Sigmoid colon (tissue), 7 donors: ENCODE measurements around the gene PTPRH. TPM values are rescaled to one million over a fixed set of nuclear protein-coding genes. Genes with fewer than 3 reads are reported as not detected.

ENCODE experiments used
- DNase-seq: peaks from one replicate; pipeline ENCODE4 v3.0.0-alpha.2; 2019
- H3K27ac ChIP-seq, 4 donors: fragments of 200-600 bp; sonication (generic); one replicate each; pipeline ENCODE4 v1.5.1; 2016 to 2019; ENCODE audit warnings: mild to moderate bottlenecking in 1 of 4
- H3K27me3 ChIP-seq, 3 donors: fragments of 200-600 bp; sonication (generic); one replicate each; pipeline ENCODE4 v1.5.1; 2019; ENCODE audit warnings: mild to moderate bottlenecking in 1 of 3
- H3K36me3 ChIP-seq, 4 donors: fragments of 200-600 bp; sonication (generic); one replicate each; pipeline ENCODE4 v1.5.1; 2016 to 2019
- H3K4me1 ChIP-seq, 4 donors: fragments of 200-600 bp; sonication (generic); one replicate each; pipeline ENCODE4 v1.5.1; 2017 to 2019
- H3K4me3 ChIP-seq, 4 donors: fragments of 200-600 bp; sonication (generic); one replicate each; pipeline ENCODE4 v1.5.1; 2017 to 2019; ENCODE audit warnings: mild to moderate bottlenecking in 2 of 4, moderate library complexity in 1 of 4
- H3K9me3 ChIP-seq, 4 donors: fragments of 200-600 bp in 3 of 4; sonication (generic) in 3 of 4; one replicate each; pipeline versions ENCODE4 v1.5.1 to v1.6.1; 2013 to 2019
- CTCF ChIP-seq, 4 experiments: fragments of 450-650 bp in 3 of 4; fragments of 200-600 bp in 1 of 4; IDR thresholded peaks; one replicate each; pipeline ENCODE4 v1.5.1; 2016 to 2019; ENCODE audit warnings: antibody characterized with exemption in 4 of 4, mild to moderate bottlenecking in 3 of 4, moderate library complexity in 2 of 4
- EP300 ChIP-seq, 4 donors: sonication (generic); formaldehyde crosslinking; IDR thresholded peaks; one replicate each; pipeline ENCODE4 v1.6.1; 2017; ENCODE audit warnings: antibody characterized with exemption in 4 of 4
- POLR2A ChIP-seq, 2 donors: fragments of 450-650 bp; IDR thresholded peaks; one replicate each; pipeline ENCODE4 v1.6.1; 2016; ENCODE audit warnings: antibody characterized with exemption in 2 of 2, mild to moderate bottlenecking in 2 of 2, moderate library complexity in 2 of 2
- POLR2AphosphoS5 ChIP-seq, 4 donors: sonication (generic); formaldehyde crosslinking; IDR thresholded peaks; one replicate each; pipeline ENCODE4 v1.6.1; 2017; ENCODE audit warnings: antibody characterized with exemption in 4 of 4
- WGBS, 2 donors: extraction: QIAGEN DNeasy Blood & Tissue Kit; methylation state at CpG; one replicate each; pipeline ENCODE4 v1.1.7; 2013; 5-methylcytosine and 5-hydroxymethylcytosine counted together
- intact Hi-C: fragments of 100-400 bp; cut with DNase I; formaldehyde crosslinking; loops from one replicate; pipeline ENCODE4 v1.15.1; 2023
- polyA plus RNA-seq, 3 donors: library from polyadenylated mRNA; stranded (reverse); fragments of 200-250 nt; gene quantifications; one replicate each; pipeline ENCODE4 v1.2.3, GENCODE V29; 2013
- total RNA-seq, 4 donors: library from RNA; depleted of rRNA; stranded (reverse); fragments of >200 nt; gene quantifications; one replicate each; pipeline ENCODE4 v1.1.0, GENCODE V29; 2016
- donor health status: healthy with polysubstance abuse.
- donor health status: Bipolar disorder and iron deficiency.
- donor health status: healthy.

Gene PTPRH
- total and polyA plus RNA-seq, 7 donors = 0.95 to 61.3 (median 4.3) TPM

DNA sequence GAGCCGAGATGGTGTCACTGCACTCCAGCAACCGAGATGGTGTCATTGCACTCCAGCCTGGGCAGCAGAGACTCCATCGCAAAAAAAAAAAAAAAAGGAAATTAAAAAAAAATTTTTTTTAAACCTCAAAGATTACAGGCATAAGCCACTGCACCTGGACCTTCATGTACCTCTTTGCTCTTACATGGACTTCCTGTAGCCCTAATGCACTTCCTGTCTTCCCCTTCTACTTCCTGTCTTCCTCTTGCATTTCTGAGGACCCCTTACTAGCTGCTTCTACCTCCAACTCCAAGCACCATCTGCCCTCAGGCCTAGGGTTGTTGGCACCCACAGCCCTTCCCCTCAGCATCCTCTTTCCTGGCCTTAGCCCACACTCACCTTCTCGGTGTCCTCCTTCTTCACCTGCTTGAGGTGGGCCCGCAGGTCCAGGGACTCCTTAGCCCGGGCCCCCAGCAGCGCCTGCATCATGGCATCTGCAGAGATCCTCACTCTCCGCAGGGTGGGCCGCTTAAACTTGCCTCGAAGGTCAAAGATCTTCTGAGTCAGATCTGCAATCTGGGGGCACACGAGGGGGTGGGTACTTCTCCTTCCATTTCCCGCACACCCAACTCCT lies 55.5 kb downstream of the PTPRH start:
- H3K9me3 ChIP-seq = no peaks in the 10 kb centered on the region
- H3K27me3 ChIP-seq = peaks cover 14 to 90% (median 70%) of the 10 kb centered on the region in 3 donors
- intact Hi-C loops = no loop called here

GRCh38 chr19:55152017-55152416 lies 57.3 kb downstream of the PTPRH start:
- no peak for DNase-seq
- intact Hi-C loops = no loop called here
- H3K27me3 ChIP-seq = peaks cover 10 to 90% (median 70%) of the 10 kb centered on the region in 3 donors
- H3K36me3 ChIP-seq = no peaks in the 10 kb centered on the region
- peaks cover 0 to 11% (median 5%) of the 10 kb centered on the region in 4 donors for H3K4me1 ChIP-seq
- no peaks in the 10 kb centered on the region for H3K9me3 ChIP-seq
- H3K27ac ChIP-seq = no peak overlapping the region
- no peak for TF ChIP-seq EP300 (IDR thresholded peaks at IDR 0.05)
- no peak for TF ChIP-seq POLR2AphosphoS5 (IDR thresholded peaks at IDR 0.05)
- no peak for TF ChIP-seq CTCF (IDR thresholded peaks at IDR 0.05)
- no peak for TF ChIP-seq POLR2A (IDR thresholded peaks at IDR 0.05)
- no peak overlapping the region for H3K4me3 ChIP-seq

More for the DNA sequence above, 55.5 kb downstream of the PTPRH start:
- TF ChIP-seq EP300 (IDR thresholded peaks at IDR 0.05) = no peak
- TF ChIP-seq POLR2A (IDR thresholded peaks at IDR 0.05) = no peak
- no peak for TF ChIP-seq POLR2AphosphoS5 (IDR thresholded peaks at IDR 0.05)
- no peak for TF ChIP-seq CTCF (IDR thresholded peaks at IDR 0.05)
- no peaks in the 10 kb centered on the region for H3K36me3 ChIP-seq
- WGBS, 2 donors = 83 to 85% methylated on average over 12 of the region's 12 CpGs
- no peak for DNase-seq
- H3K27ac ChIP-seq = no peak overlapping the region
- peaks cover 0 to 11% (median 5%) of the 10 kb centered on the region in 4 donors for H3K4me1 ChIP-seq
- H3K4me3 ChIP-seq = no peak overlapping the region

- Histone ChIP-seq H3K4me1 (peaks cover 0 to 10% (median 5%) of the 10 kb centered on the region in 4 donors), H3K27me3 (peaks cover 18 to 90% (median 71%) of the 10 kb centered on the region in 3 donors), H3K27ac (no peak within 1 kb of the TSS), H3K4me3 (no peak within 1 kb of the TSS), H3K36me3 (no peaks in the 10 kb centered on the region), H3K9me3 (no peaks in the 10 kb centered on the region)
- WGBS, 2 donors = 12 to 24% methylated on average over 18 of the region's 18 CpGs
- intact Hi-C loops = loop anchor here (10.0 kb wide), 1 partner anchor 265 kb away; no protein-coding TSS in a partner anchor
- TF ChIP-seq POLR2A (IDR thresholded peaks at IDR 0.05) (no peak), EP300 (IDR thresholded peaks at IDR 0.05) (no peak), CTCF (IDR thresholded peaks at IDR 0.05) (no peak), POLR2AphosphoS5 (IDR thresholded peaks at IDR 0.05) (no peak)
- no peak for DNase-seq
Measured at GRCh38 chr19:55149078-55150003, 60.0 kb downstream of the PTPRH start, which contains the start of gene TNNT1. TNNT1 (minus strand) TSS chr19:55149206; CDS start chr19:55147157, 2,049 bp downstream.

GRCh38 chr19:55147545-55148251 lies 61.6 kb downstream of the PTPRH start:
- H3K27me3 ChIP-seq = peaks cover 23 to 90% (median 78%) of the 10 kb centered on the region in 3 donors
- intact Hi-C loops = loop anchor here (10.0 kb wide), 1 partner anchor 267 kb away; no protein-coding TSS in a partner anchor
- WGBS, 2 donors = 15 to 50% methylated on average over 8 to 9 of the region's 9 CpGs

More at GRCh38 chr19:55147545-55148251, 61.6 kb downstream of the PTPRH start:
- Histone ChIP-seq H3K4me3 (no peak overlapping the region), H3K9me3 (no peaks in the 10 kb centered on the region), H3K36me3 (no peaks in the 10 kb centered on the region), H3K27ac (no peak overlapping the region), H3K4me1 (peaks cover 0 to 10% (median 5%) of the 10 kb centered on the region in 4 donors)
- TF ChIP-seq POLR2AphosphoS5 (IDR thresholded peaks at IDR 0.05) (no peak), EP300 (IDR thresholded peaks at IDR 0.05) (no peak), CTCF (IDR thresholded peaks at IDR 0.05) (no peak), POLR2A (IDR thresholded peaks at IDR 0.05) (no peak)
- DNase-seq = no peak
